GM23338 (cell line): ENCODE results near the gene TPM2. TPM values are rescaled to one million over a fixed set of nuclear protein-coding genes. Genes with fewer than 3 reads are reported as not detected.

Source experiments
- ATAC-seq: fragments of 200-7000 bp; cut with Tn5 transposase; 3 replicates; pipeline ENCODE4 v1.9.1; 2020
- DNase-seq: peaks from one replicate; pipeline ENCODE4 v3.0.0-alpha.2; 2015; ENCODE audit warnings: low spot score
- H2AFZ ChIP-seq: fragments of 200-600 bp; sonication (generic); 2 replicates; pipeline ENCODE4 v1.8.0; 2016; ENCODE audit warnings: antibody characterized with exemption, mild to moderate bottlenecking, moderate library complexity
- H3F3A ChIP-seq: fragments of 200-600 bp; sonication (generic); replicated peaks from 2 replicates; pipeline ENCODE4 v1.8.0; 2017; ENCODE audit warnings: antibody characterized with exemption, mixed run types, low read depth
- H3K27ac ChIP-seq: fragments of 200-600 bp; sonication (generic); 2 replicates; pipeline ENCODE4 v1.6.1; 2016; ENCODE audit warnings: low read depth
- H3K27me3 ChIP-seq: fragments of 200-600 bp; sonication (generic); 2 replicates; pipeline ENCODE4 v1.8.0; 2016; ENCODE audit warnings: mild to moderate bottlenecking, mixed run types, moderate library complexity; ENCODE audit not compliant: insufficient read depth
- H3K36me3 ChIP-seq: fragments of 200-600 bp; sonication (generic); 2 replicates; pipeline ENCODE4 v1.8.0; 2016; ENCODE audit warnings: mild to moderate bottlenecking; ENCODE audit not compliant: insufficient read depth
- H3K4me1 ChIP-seq: fragments of 200-600 bp; sonication (generic); 2 replicates; pipeline ENCODE4 v1.8.0; 2016; ENCODE audit warnings: mild to moderate bottlenecking, moderate library complexity; ENCODE audit not compliant: insufficient read depth
- H3K4me2 ChIP-seq: fragments of 200-600 bp; sonication (generic); 2 replicates; pipeline ENCODE4 v1.7.1; 2017; ENCODE audit warnings: mixed run types
- H3K4me3 ChIP-seq: fragments of 200-600 bp; sonication (generic); 2 replicates; pipeline ENCODE4 v1.6.1; 2016; ENCODE audit warnings: mixed run types
- H3K79me2 ChIP-seq: fragments of 200-600 bp; sonication (generic); replicated peaks from 2 replicates; pipeline ENCODE4 v1.8.0; 2017; ENCODE audit warnings: mild to moderate bottlenecking; ENCODE audit not compliant: insufficient read depth
- H3K9me2 ChIP-seq: fragments of 200-600 bp; sonication (generic); 2 replicates; pipeline ENCODE4 v1.8.0; 2017; ENCODE audit not compliant: insufficient read depth
- H4K20me1 ChIP-seq: fragments of 200-600 bp; sonication (generic); replicated peaks from 2 replicates; pipeline ENCODE4 v1.8.0; 2017; ENCODE audit warnings: mild to moderate bottlenecking; ENCODE audit not compliant: insufficient read depth
- H3K27ac Mint-ChIP-seq: 2 replicates; pipeline ENCODE4 v1.8.0; 2020; ENCODE audit warnings: inconsistent platforms, mild to moderate bottlenecking, moderate library complexity, mixed read lengths
- H3K27me3 Mint-ChIP-seq: 3 replicates; pipeline ENCODE4 v1.8.0; 2022; ENCODE audit warnings: low read depth, mild to moderate bottlenecking, moderate library complexity, mixed read lengths, inconsistent platforms; ENCODE audit not compliant: insufficient read depth, poor library complexity
- H3K36me3 Mint-ChIP-seq: 3 replicates; pipeline ENCODE4 v1.8.0; 2021; ENCODE audit warnings: low read depth, mild to moderate bottlenecking, inconsistent platforms, moderate library complexity, mixed read lengths
- H3K4me1 Mint-ChIP-seq: 3 replicates; pipeline ENCODE4 v1.8.0; 2020; ENCODE audit warnings: mild to moderate bottlenecking, inconsistent platforms, mixed read lengths
- H3K4me3 Mint-ChIP-seq: 3 replicates; pipeline ENCODE4 v1.8.0; 2021; ENCODE audit warnings: moderate library complexity, mild to moderate bottlenecking, inconsistent platforms, mixed read lengths
- H3K9me3 Mint-ChIP-seq: 3 replicates; pipeline ENCODE4 v1.8.0; 2020; ENCODE audit warnings: moderate library complexity, mild to moderate bottlenecking, inconsistent platforms, mixed read lengths
- CREB1 ChIP-seq: fragments of 250-450 bp; sonication (Bioruptor Pico); IDR thresholded peaks from 2 replicates; pipeline ENCODE4 v1.5.0; 2020; ENCODE audit warnings: low read depth, mild to moderate bottlenecking, moderate library complexity
- CTCF ChIP-seq, 2 experiments: fragments of 200-600 bp in 1 of 2; sonication (generic) in 1 of 2; conservative IDR thresholded peaks; 2 replicates each; pipeline versions ENCODE4 v1.5.1 to v1.6.1; 2016 to 2017; ENCODE audit warnings: antibody characterized with exemption in 2 of 2, low read depth in 2 of 2, mild to moderate bottlenecking in 2 of 2, moderate library complexity in 1 of 2
- ETS1 ChIP-seq: IDR thresholded peaks from 2 replicates; pipeline ENCODE4 v1.6.1; 2016; ENCODE audit warnings: antibody characterized with exemption
- EZH2 ChIP-seq: fragments of 200-600 bp; sonication (generic); IDR thresholded peaks from one replicate; pipeline ENCODE4 v1.8.0; 2017; ENCODE audit warnings: antibody characterized with exemption, mild to moderate bottlenecking, low read depth; ENCODE audit not compliant: unreplicated experiment
- EZH2phosphoT487 ChIP-seq: fragments of 200-600 bp; sonication (generic); IDR thresholded peaks from one replicate; pipeline ENCODE4 v1.8.1; 2018; ENCODE audit warnings: antibody characterized with exemption; ENCODE audit not compliant: unreplicated experiment
- JUNB ChIP-seq: IDR thresholded peaks from one replicate; pipeline ENCODE4 v1.6.1; 2016; ENCODE audit warnings: antibody characterized with exemption; ENCODE audit not compliant: unreplicated experiment
- NANOG ChIP-seq: IDR thresholded peaks from 2 replicates; pipeline ENCODE4 v1.6.1; 2016; ENCODE audit warnings: antibody characterized with exemption, borderline replicate concordance
- POLR2AphosphoS5 ChIP-seq: IDR thresholded peaks from 2 replicates; pipeline ENCODE4 v1.6.1; 2016; ENCODE audit warnings: antibody characterized with exemption, low read depth
- REST ChIP-seq: IDR thresholded peaks from one replicate; pipeline ENCODE4 v1.6.1; 2018; ENCODE audit warnings: antibody characterized with exemption; ENCODE audit not compliant: unreplicated experiment
- ZNF114 ChIP-seq: fragments of 250-450 bp; sonication (Bioruptor Pico); IDR thresholded peaks from 2 replicates; pipeline ENCODE4 v1.5.0; 2020; ENCODE audit warnings: mild to moderate bottlenecking, moderate library complexity
- ZNF331 ChIP-seq: fragments of 250-450 bp; sonication (Bioruptor Pico); IDR thresholded peaks from 2 replicates; pipeline ENCODE4 v1.5.0; 2020; ENCODE audit warnings: low read depth, mild to moderate bottlenecking, moderate library complexity
- ZNF462 ChIP-seq: fragments of 250-450 bp; sonication (Bioruptor Pico); IDR thresholded peaks from 2 replicates; pipeline ENCODE4 v1.5.0; 2020; ENCODE audit warnings: mild to moderate bottlenecking, moderate library complexity
- long read RNA-seq: library from polyadenylated mRNA; unstranded; transcript quantifications from one replicate; pipeline ENCODE4 v2.0.0, GENCODE V29; 2020; ENCODE audit not compliant: unreplicated experiment
- polyA plus RNA-seq: library from polyadenylated mRNA; unstranded; fragments of >200 nt; fragmentation: Nextera tagmentation; extraction: Ambion mirVana; gene quantifications from 2 replicates; pipeline ENCODE4 v1.2.1, GENCODE V29; 2016
- total RNA-seq: library from RNA; depleted of rRNA; stranded (reverse); fragments of >200 nt; shearing (Covaris generic); gene quantifications from 2 replicates; pipeline ENCODE4 v1.2.3, GENCODE V29; 2014; rRNA removed

The TPM2 gene
- 116 and 141 TPM in 2 replicates for total RNA-seq
- polyA plus RNA-seq = 488 and 540 TPM in 2 replicates
- long read RNA-seq, transcript TPM2-203 (9 exons, 1,183 nt) = minor isoform, 22 of 161 reads
- long read RNA-seq, transcript TPM2-201 (9 exons, 1,018 nt) = major isoform, 98 of 161 reads
- long read RNA-seq, partial matches to known transcripts = 8 of 161 reads
- long read RNA-seq, other reads (novel, unspliced or antisense) = 29 of 161 reads

GRCh38 chr9:35689542-35690293, at the start of gene TPM2:
TSS of gene TPM2 (minus strand) at chr9:35689925. CDS start at chr9:35689817, 108 bp downstream.
- Histone ChIP-seq H2AFZ (peak within 1 kb of the TSS; percentile 92), H3K4me3 (peak within 1 kb of the TSS; percentile 94), H3K4me2 (peak within 1 kb of the TSS; percentile 96), H3K4me1 (peaks cover 17% of the 10 kb centered on the region; the same call in 1 of the 2 replicates), H3K79me2 (peaks cover 22% of the 10 kb centered on the region), H3F3A (0 out of 2 replicates have a peak, but pooled peaks cover 4% of the 10 kb centered on the region), H4K20me1 (peaks cover 6% of the 10 kb centered on the region; the same call in 1 of the 2 replicates), H3K27me3 (no peaks in the 10 kb centered on the region), H3K27ac (peak within 1 kb of the TSS; percentile 87; the same call in 1 of the 2 replicates), H3K36me3 (peaks cover 13% of the 10 kb centered on the region; the same call in 1 of the 2 replicates), H3K9me2 (no peaks in the 10 kb centered on the region)
- ATAC-seq (peak; percentile 67), DNase-seq (peak; percentile 86)
- Mint-ChIP-seq H3K27me3 (peaks cover 3% of the 10 kb centered on the region), H3K36me3 (peaks cover 42% of the 10 kb centered on the region), H3K4me3 (peak within 1 kb of the TSS; percentile 95), H3K9me3 (no peaks in the 10 kb centered on the region; the same call in 1 of the 3 replicates), H3K27ac (peak within 1 kb of the TSS; percentile 93; the same call in 1 of the 2 replicates), H3K4me1 (peaks cover 33% of the 10 kb centered on the region)
- TF ChIP-seq EZH2 (no peak), JUNB (no peak), ZNF462 (CRISPR knock-in tag) (no peak), NANOG (no peak), CREB1 (0 out of 2 replicates have a peak, but pooled peaks have one; percentile 31), EZH2phosphoT487 (no peak), ZNF114 (CRISPR knock-in tag) (no peak), CTCF (conservative IDR thresholded peaks at IDR 0.05; ENCODE audit: low read depth in 2 of 2) (no peak), POLR2AphosphoS5 (peak; percentile 98), REST (peak; percentile 23), ETS1 (no peak), ZNF331 (no peak)
